Testis (tissue), 3 donors: ENCODE measurements around the gene CIT. TPM values are rescaled to one million over a fixed set of nuclear protein-coding genes. Genes with fewer than 3 reads are reported as not detected.
A peak's percentile ranks its signal among the peaks of the same experiment; 100 is the strongest.

Experiments used
- DNase-seq: peaks from one replicate; pipeline ENCODE4 v3.0.0-alpha.2; 2019
- H3K27ac ChIP-seq, 2 donors: fragments of 200-600 bp; sonication (generic); one replicate each; pipeline ENCODE4 v1.5.1; 2019
- H3K27me3 ChIP-seq: fragments of 200-600 bp; sonication (generic); one replicate; pipeline ENCODE4 v1.5.1; 2019
- H3K36me3 ChIP-seq: fragments of 200-600 bp; sonication (generic); one replicate; pipeline ENCODE4 v1.5.1; 2017; ENCODE audit warnings: low read depth; ENCODE audit errors: missing control alignments
- H3K4me1 ChIP-seq: fragments of 200-600 bp; sonication (generic); one replicate; pipeline ENCODE4 v1.5.1; 2019
- H3K4me3 ChIP-seq, 2 donors: fragments of 200-600 bp; sonication (generic); one replicate each; pipeline ENCODE4 v1.5.1; 2017 to 2019
- H3K9me3 ChIP-seq: fragments of 200-600 bp; sonication (generic); one replicate; pipeline ENCODE4 v1.5.1; 2017
- POLR2A ChIP-seq: fragments of 450-650 bp; IDR thresholded peaks from one replicate; pipeline ENCODE4 v1.6.1; 2017; ENCODE audit warnings: antibody characterized with exemption, mild to moderate bottlenecking, moderate library complexity
- whole genome bisulfite sequencing, 2 donors: methylation state at CpG; one replicate each; pipeline ENCODE4 v1.1.5; 2018; 5-methylcytosine and 5-hydroxymethylcytosine counted together
- intact Hi-C: fragments of 100-400 bp; cut with DNase I; formaldehyde crosslinking; loops from one replicate; pipeline ENCODE4 v1.15.1; 2023; ENCODE audit warnings: low total_unique reads
- polyA plus RNA-seq: library from polyadenylated mRNA; stranded (reverse); fragments of 350-450 nt; fragmentation: Illumina TruSeq; extraction: RNeasy Lipid Tissue Mini Kit (QIAGEN cat#74804); gene quantifications from one replicate; pipeline ENCODE4 v1.2.3, GENCODE V29; 2014; ENCODE audit warnings: low read depth, low replicate concordance; ENCODE audit not compliant: insufficient read depth
- total RNA-seq, 2 donors: library from RNA; depleted of rRNA; stranded (reverse); fragments of >200 nt; gene quantifications; one replicate each; pipeline ENCODE4 v1.2.3, GENCODE V29; 2016
- TF ChIP-seq, protein P1 (sequence below), 3 experiments: fragments of 450-650 bp in 2 of 3; fragments of 200-600 bp in 1 of 3; sonication (generic) in 1 of 3; IDR thresholded peaks; one replicate each; pipeline ENCODE4 v1.5.1; 2016 to 2019; ENCODE audit warnings: antibody characterized with exemption in 3 of 3, mild to moderate bottlenecking in 2 of 3, moderate library complexity in 1 of 3

Gene CIT
- total and polyA plus RNA-seq, 3 donors from 2014 or later = 14.6 to 30.0 (median 20.0) TPM

DNA sequence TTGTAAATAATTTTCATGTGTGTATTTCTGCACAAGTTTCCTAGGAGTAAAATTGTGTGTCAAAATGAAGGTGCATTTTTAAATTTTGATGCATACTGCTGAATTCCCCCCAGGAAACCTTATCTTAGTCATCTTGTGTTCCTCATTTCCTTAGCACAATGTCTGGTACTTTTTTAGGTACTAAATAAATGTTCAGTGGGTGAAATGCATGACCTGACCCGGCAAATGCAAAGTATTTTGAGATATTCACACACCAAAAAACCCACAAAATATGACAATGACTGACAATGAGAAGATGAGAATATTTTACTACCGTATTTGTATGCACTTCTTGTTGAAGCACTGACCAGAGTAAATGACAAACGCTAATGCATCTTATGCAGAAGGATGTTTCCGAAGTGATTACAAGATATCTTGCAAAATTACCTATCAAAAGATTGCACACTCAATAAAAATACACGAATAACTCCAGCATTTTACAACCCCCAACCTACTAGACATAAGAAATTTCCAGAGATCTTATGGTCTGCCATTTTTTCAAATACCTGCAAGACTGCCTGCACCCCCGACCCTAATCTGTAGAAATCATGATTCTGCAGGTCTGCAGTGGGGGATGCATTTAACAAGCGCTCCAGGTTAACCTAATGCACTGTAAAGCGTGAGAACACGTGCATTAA, 210.1 kb downstream of the CIT start:
- intact Hi-C loops = no loop called here

DNA sequence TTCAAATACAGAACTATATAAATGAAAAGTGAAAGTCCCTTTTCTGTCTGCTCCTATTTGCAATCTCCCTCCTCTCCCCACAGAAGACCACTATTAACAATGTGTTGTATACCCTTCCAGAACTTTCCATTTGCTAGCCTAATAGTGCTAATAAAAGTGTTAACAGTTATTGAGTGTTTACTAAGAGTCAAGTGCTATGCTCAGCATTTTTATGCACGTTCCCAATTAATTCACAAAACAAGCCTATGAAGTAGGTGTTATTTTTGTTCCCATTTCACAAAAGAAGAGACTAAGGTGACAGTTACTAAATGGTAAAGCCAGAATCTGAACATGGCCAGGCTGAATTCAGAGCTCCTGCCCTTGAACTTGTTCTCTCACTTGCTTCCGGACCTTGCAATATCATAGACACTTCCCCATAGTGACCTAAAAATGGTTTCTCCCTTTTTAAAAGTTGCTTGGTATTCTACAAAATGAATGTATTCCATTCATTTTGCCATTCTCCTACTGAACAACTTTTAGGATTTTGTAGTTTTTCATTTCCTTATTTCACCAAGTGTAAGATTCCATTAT, 210.8 kb downstream of the CIT start:
- no peak overlapping the region for H3K4me3 ChIP-seq
- no peak for DNase-seq
- H3K9me3 ChIP-seq = no peaks in the 10 kb centered on the region
- H3K27ac ChIP-seq = peak overlapping the region in 1 of 2 donors; percentile 53
- TF ChIP-seq, protein P1, sequence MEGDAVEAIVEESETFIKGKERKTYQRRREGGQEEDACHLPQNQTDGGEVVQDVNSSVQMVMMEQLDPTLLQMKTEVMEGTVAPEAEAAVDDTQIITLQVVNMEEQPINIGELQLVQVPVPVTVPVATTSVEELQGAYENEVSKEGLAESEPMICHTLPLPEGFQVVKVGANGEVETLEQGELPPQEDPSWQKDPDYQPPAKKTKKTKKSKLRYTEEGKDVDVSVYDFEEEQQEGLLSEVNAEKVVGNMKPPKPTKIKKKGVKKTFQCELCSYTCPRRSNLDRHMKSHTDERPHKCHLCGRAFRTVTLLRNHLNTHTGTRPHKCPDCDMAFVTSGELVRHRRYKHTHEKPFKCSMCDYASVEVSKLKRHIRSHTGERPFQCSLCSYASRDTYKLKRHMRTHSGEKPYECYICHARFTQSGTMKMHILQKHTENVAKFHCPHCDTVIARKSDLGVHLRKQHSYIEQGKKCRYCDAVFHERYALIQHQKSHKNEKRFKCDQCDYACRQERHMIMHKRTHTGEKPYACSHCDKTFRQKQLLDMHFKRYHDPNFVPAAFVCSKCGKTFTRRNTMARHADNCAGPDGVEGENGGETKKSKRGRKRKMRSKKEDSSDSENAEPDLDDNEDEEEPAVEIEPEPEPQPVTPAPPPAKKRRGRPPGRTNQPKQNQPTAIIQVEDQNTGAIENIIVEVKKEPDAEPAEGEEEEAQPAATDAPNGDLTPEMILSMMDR (IDR thresholded peaks at IDR 0.05) = no peak
- no peak for TF ChIP-seq POLR2A
- WGBS, 2 donors = 35 to 49% methylated on average over 2 of the region's 2 CpGs
- H3K4me1 ChIP-seq = peaks cover 39% of the 10 kb centered on the region
- H3K36me3 ChIP-seq = no peaks in the 10 kb centered on the region
- intact Hi-C loops = no loop called here
- H3K27me3 ChIP-seq = no peaks in the 10 kb centered on the region

More for the DNA sequence above, 210.1 kb downstream of the CIT start:
- Histone ChIP-seq H3K36me3 (no peaks in the 10 kb centered on the region), H3K27me3 (no peaks in the 10 kb centered on the region), H3K27ac (peak overlapping the region in 1 of 2 donors; percentile 92), H3K9me3 (no peaks in the 10 kb centered on the region), H3K4me1 (peaks cover 39% of the 10 kb centered on the region), H3K4me3 (peak overlapping the region; percentile 82 to 92)
- 11 to 14% methylated on average over 9 of the region's 9 CpGs for WGBS, 2 donors
- no peak for DNase-seq
- TF ChIP-seq, protein P1 (IDR thresholded peaks at IDR 0.05) = no peak
- no peak for TF ChIP-seq POLR2A

DNA sequence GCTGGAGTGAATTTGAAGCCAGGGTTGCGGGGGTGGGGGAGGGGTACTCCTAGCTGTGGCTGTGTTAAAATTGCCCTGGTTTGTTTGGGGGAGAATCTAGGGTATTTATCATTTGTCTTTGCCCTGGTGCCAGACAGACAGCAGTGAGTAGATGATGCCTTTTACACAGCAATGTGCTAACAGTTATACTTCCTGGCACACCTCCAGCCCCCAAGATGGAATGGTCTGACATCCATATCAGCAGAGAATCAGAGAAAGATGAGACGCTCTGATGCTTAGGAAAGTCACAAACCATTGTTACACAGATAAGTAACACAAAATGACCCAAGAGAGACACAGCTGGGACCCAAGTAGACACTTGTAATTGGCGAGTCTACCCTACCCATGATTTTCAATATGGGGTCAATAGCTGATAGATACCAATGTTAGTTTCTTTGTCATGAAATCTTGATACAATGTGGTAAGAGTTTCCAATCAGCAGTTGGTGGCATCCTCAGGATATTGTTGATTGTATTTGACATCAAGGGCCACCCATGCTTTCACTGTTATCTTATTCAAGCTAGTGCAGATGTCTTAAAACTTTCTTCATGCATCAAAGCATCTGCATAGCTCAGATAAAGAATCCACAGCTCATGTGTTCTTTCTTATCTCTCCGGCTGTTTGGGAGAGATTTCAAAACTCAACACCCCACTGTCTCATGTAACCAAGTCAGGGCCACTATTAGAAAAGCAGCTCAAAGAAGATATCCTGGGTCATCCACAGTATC, 211.8 kb downstream of the CIT start:
- H3K4me3 ChIP-seq = no peak overlapping the region
- H3K9me3 ChIP-seq = no peaks in the 10 kb centered on the region
- H3K4me1 ChIP-seq = peaks cover 37% of the 10 kb centered on the region
- peak; percentile 38 for DNase-seq
- peak overlapping the region in 1 of 2 donors; percentile 53 for H3K27ac ChIP-seq
- WGBS, 2 donors = 69 to 80% methylated on average over 4 of the region's 4 CpGs
- H3K36me3 ChIP-seq = no peaks in the 10 kb centered on the region
- intact Hi-C loops = no loop called here
- TF ChIP-seq, protein P1 (IDR thresholded peaks at IDR 0.05) = no peak
- TF ChIP-seq POLR2A = no peak
- H3K27me3 ChIP-seq = no peaks in the 10 kb centered on the region

DNA sequence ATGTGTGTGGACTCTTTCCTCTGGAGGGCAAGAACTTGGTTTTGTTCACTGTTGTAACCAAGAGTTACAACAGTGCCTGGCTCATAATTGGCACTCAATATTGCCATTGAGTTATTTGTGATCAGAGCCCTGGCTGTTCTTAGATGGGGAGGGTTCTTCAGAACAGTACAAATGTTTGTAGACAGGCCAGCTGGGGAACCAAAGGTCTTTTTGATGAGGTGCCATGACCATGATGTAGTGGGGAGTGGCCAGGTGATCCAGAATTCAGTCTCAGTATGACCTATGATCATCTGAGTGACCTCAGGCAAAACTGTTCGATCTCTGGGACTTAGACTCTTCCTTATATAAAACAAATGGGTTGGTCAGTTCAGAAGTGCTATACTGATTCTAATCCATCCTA, 212.5 kb downstream of the CIT start:
- no peak for TF ChIP-seq POLR2A
- TF ChIP-seq, protein P1 (IDR thresholded peaks at IDR 0.05) = no peak
- no peak overlapping the region for H3K27ac ChIP-seq
- intact Hi-C loops = no loop called here
- H3K9me3 ChIP-seq = no peaks in the 10 kb centered on the region
- no peak overlapping the region for H3K4me3 ChIP-seq
- H3K36me3 ChIP-seq = no peaks in the 10 kb centered on the region
- peaks cover 30% of the 10 kb centered on the region for H3K4me1 ChIP-seq
- no peak for DNase-seq
- H3K27me3 ChIP-seq = no peaks in the 10 kb centered on the region
- WGBS, 2 donors = 93 to 95% methylated on average over 1 of the region's 1 CpG
